ENCODE results near the gene GRK1. TPM values are rescaled to one million over a fixed set of nuclear protein-coding genes. Genes with fewer than 3 reads are reported as not detected.

The GRK1 gene
- total RNA-seq, 4 donors from 2014 or later = 0.88 to 1.7 TPM; not detected in 2

- Histone ChIP-seq H3K27ac (peak overlapping the region in 1 of 4 donors; percentile 50), H3K4me1 (peaks cover 0 to 3% (median under 1%) of the 10 kb centered on the region in 4 donors), H3K4me3 (no peak overlapping the region), H3K36me3 (no peaks in the 10 kb centered on the region), H3K9me3 (no peaks in the 10 kb centered on the region), H3K27me3 (no peaks in the 10 kb centered on the region)
- no peak for TF ChIP-seq POLR2A (IDR thresholded peaks at IDR 0.05)
- TF ChIP-seq CTCF (IDR thresholded peaks at IDR 0.05) = no peak
- DNase-seq = peak in 2 of 3 donors; percentile 53 to 56
Observed at GRCh38 chr13:113753171-113753570, 86.2 kb downstream of the GRK1 start.

GRCh38 chr13:113754242-113754641 is 87.2 kb downstream of the GRK1 start:
- DNase-seq = peak in 1 of 3 donors; percentile 9
- Histone ChIP-seq H3K27me3 (no peaks in the 10 kb centered on the region), H3K9me3 (no peaks in the 10 kb centered on the region), H3K27ac (no peak overlapping the region), H3K36me3 (no peaks in the 10 kb centered on the region), H3K4me1 (peaks cover 0 to 6% (median 2%) of the 10 kb centered on the region in 4 donors), H3K4me3 (no peak overlapping the region)
- TF ChIP-seq CTCF (IDR thresholded peaks at IDR 0.05) = no peak
- TF ChIP-seq POLR2A (IDR thresholded peaks at IDR 0.05) = no peak

- DNase-seq = no peak
- H3K9me3 ChIP-seq = no peaks in the 10 kb centered on the region
- no peaks in the 10 kb centered on the region for H3K36me3 ChIP-seq
- TF ChIP-seq POLR2A (IDR thresholded peaks at IDR 0.05) = no peak
- TF ChIP-seq CTCF (IDR thresholded peaks at IDR 0.05) = no peak
- H3K27me3 ChIP-seq = no peaks in the 10 kb centered on the region
- H3K4me1 ChIP-seq = peaks cover 0 to 8% (median 6%) of the 10 kb centered on the region in 4 donors
- no peak overlapping the region for H3K27ac ChIP-seq
- no peak overlapping the region for H3K4me3 ChIP-seq
Observed at GRCh38 chr13:113754691-113755090, 87.7 kb downstream of the GRK1 start.

- peak in 1 of 3 donors; percentile 27 for DNase-seq
- H3K4me3 ChIP-seq = no peak overlapping the region
- H3K36me3 ChIP-seq = no peaks in the 10 kb centered on the region
- H3K9me3 ChIP-seq = no peaks in the 10 kb centered on the region
- no peaks in the 10 kb centered on the region for H3K27me3 ChIP-seq
- TF ChIP-seq CTCF (IDR thresholded peaks at IDR 0.05) (no peak), POLR2A (IDR thresholded peaks at IDR 0.05) (no peak)
- no peak overlapping the region for H3K27ac ChIP-seq
- H3K4me1 ChIP-seq = peaks cover 0 to 12% (median 8%) of the 10 kb centered on the region in 4 donors
Observed at GRCh38 chr13:113756441-113757097, 89.5 kb downstream of the GRK1 start.

- H3K4me3 ChIP-seq = peak within 1 kb of the TSS; percentile 61 to 69 (median 62)
- peaks cover 0 to 10% (median 8%) of the 10 kb centered on the region in 4 donors for H3K4me1 ChIP-seq
- no peaks in the 10 kb centered on the region for H3K36me3 ChIP-seq
- H3K9me3 ChIP-seq = no peaks in the 10 kb centered on the region
- peak; percentile 73 to 92 (median 90) for DNase-seq
- H3K27me3 ChIP-seq = no peaks in the 10 kb centered on the region
- peak in 5 of 6 experiments; percentile 25 to 49 (median 44) for TF ChIP-seq CTCF (IDR thresholded peaks at IDR 0.05)
- TF ChIP-seq POLR2A (IDR thresholded peaks at IDR 0.05) = no peak
- peak within 1 kb of the TSS; percentile 69 to 85 (median 76) for H3K27ac ChIP-seq
Observed at GRCh38 chr13:113758651-113759524, 91.9 kb downstream of the GRK1 start, which contains the start of gene TMEM255B. Gene TMEM255B, plus strand, starts transcription at chr13:113759226. Its CDS starts 44 bp downstream, at chr13:113759270.

All from Peyer's patch (tissue), 4 donors.